HEK293T (cell line): Measurements from ENCODE around the gene PILRB.

Experiments
- ELF4 ChIP-seq: fragments of 450-650 bp; IDR thresholded peaks from 2 replicates; pipeline ENCODE4 v1.6.1; 2017; ENCODE audit warnings: antibody characterized with exemption
- FOXK2 ChIP-seq: fragments of 450-650 bp; IDR thresholded peaks from 2 replicates; pipeline ENCODE4 v1.6.1; 2016; ENCODE audit warnings: mild to moderate bottlenecking
- SP1 ChIP-seq: fragments of 450-650 bp; IDR thresholded peaks from 2 replicates; pipeline ENCODE4 v1.6.1; 2017
- TARDBP ChIP-seq: fragments of 450-650 bp; IDR thresholded peaks from 2 replicates; pipeline ENCODE4 v1.6.1; 2016

GRCh38 chr7:100348805-100349204 is 9.1 kb upstream of the PILRB start:
- TF ChIP-seq TARDBP (no peak), FOXK2 (no peak), SP1 (no peak), ELF4 (no peak)
